K562 (cell line): ENCODE data around the gene RBM19. TPM values are rescaled to one million over a fixed set of nuclear protein-coding genes. Genes with fewer than 3 reads are reported as not detected.

Source experiments
- ATAC-seq: fragments of 200-7000 bp; cut with Tn5 transposase; 3 replicates; pipeline ENCODE4 v1.9.1; 2020; ENCODE audit warnings: moderate library complexity
- BruUV-seq: library from RNA; stranded (reverse); fragments of 400-500 nt; replicated peaks from 2 replicates; lab custom pipeline; 2021; lab: Mats Ljungman, UMichigan
- CTCF ChIA-PET: fragments of 300-600 bp; formaldehyde crosslinking; extraction: SDS; loops from one replicate; lab custom pipeline; 2021; ENCODE audit warnings: low intra/inter-chr PET ratio; lab: Yijun Ruan, JAX
- POLR2A ChIA-PET: fragments of 300-600, 350-650 bp; sonication (Branson Sonifier 250); formaldehyde crosslinking; extraction: SDS; loops from one replicate; lab custom pipeline; 2021; ENCODE audit warnings: antibody characterized with exemption, inconsistent platforms; lab: Yijun Ruan, JAX
- DNase-seq, 4 experiments: peaks; one replicate each; pipeline versions ENCODE4 v3.0.0 to v3.0.0-alpha.2; 2011 to 2018; ENCODE audit warnings: low spot score in 3 of 4, mixed read lengths in 3 of 4; ENCODE audit errors: extremely low read depth in 1 of 4
- FAIRE-seq: peaks from 2 replicates; lab custom pipeline; 2011; peaks lifted over from hg19 to GRCh38; lab: Jason Lieb, UNC
- H2AFZ ChIP-seq: 2 replicates; pipeline ENCODE4 v1.6.0; 2011; ENCODE audit warnings: low read depth, low read length, control low read depth, inconsistent platforms
- H3K27ac ChIP-seq: fragments of 200-600 bp; 3 replicates; pipeline ENCODE4 v1.8.0; 2011; ENCODE audit warnings: low read depth, mild to moderate bottlenecking, control low read depth, inconsistent platforms, low read length, moderate library complexity, mixed read lengths; ENCODE audit errors: extremely low read depth
- H3K27me3 ChIP-seq, 2 experiments: fragments of 300-600 bp in 1 of 2; 2 replicates in 1 of 2; 3 replicates in 1 of 2; pipeline versions ENCODE4 v1.6.0 to v1.8.0; 2011; ENCODE audit warnings: inconsistent platforms in 2 of 2, low read length in 2 of 2, mild to moderate bottlenecking in 1 of 2, mixed read lengths in 1 of 2, moderate library complexity in 1 of 2; ENCODE audit not compliant: control insufficient read depth in 2 of 2, insufficient read depth in 2 of 2
- H3K36me3 ChIP-seq: fragments of 300-600 bp; 3 replicates; pipeline ENCODE4 v1.8.0; 2011; ENCODE audit warnings: mild to moderate bottlenecking, low read length, inconsistent platforms; ENCODE audit not compliant: control insufficient read depth, insufficient read depth
- H3K4me1 ChIP-seq, 2 experiments: fragments of 200-600 bp in 1 of 2; replicated peaks in 1 of 2; 2 replicates in 1 of 2; 3 replicates in 1 of 2; pipeline versions ENCODE4 v1.5.1 to v1.8.0; 2011; ENCODE audit warnings: inconsistent platforms in 2 of 2, low read length in 2 of 2, mild to moderate bottlenecking in 1 of 2, mixed read lengths in 1 of 2, moderate library complexity in 1 of 2; ENCODE audit not compliant: control insufficient read depth in 2 of 2, insufficient read depth in 2 of 2
- H3K4me2 ChIP-seq: 2 replicates; pipeline ENCODE4 v1.6.1; 2011; ENCODE audit warnings: low read length, control low read depth, inconsistent platforms, mixed read lengths; ENCODE audit not compliant: insufficient read depth
- H3K4me3 ChIP-seq: fragments of 200-600 bp; sonication (generic), shearing (Covaris generic); 2 replicates; pipeline ENCODE4 v1.5.1; 2016; ENCODE audit warnings: control low read depth, inconsistent platforms
- H3K79me2 ChIP-seq: fragments of 200-600 bp; 3 replicates; pipeline ENCODE4 v1.8.0; 2011; ENCODE audit warnings: low read length, inconsistent platforms; ENCODE audit not compliant: control insufficient read depth, insufficient read depth
- H3K9ac ChIP-seq, 2 experiments: 2 replicates each; pipeline versions ENCODE4 v1.6.0 to v1.6.1; 2011; ENCODE audit warnings: low read depth in 2 of 2, low read length in 2 of 2, control low read depth in 1 of 2, inconsistent platforms in 1 of 2, mild to moderate bottlenecking in 1 of 2, mixed read lengths in 1 of 2; ENCODE audit not compliant: insufficient read depth in 1 of 2
- H3K9me1 ChIP-seq: one replicate; pipeline ENCODE4 v1.6.0; 2011; ENCODE audit warnings: inconsistent platforms, mild to moderate bottlenecking, low read length, moderate library complexity; ENCODE audit not compliant: control insufficient read depth, insufficient read depth
- H3K9me3 ChIP-seq: replicated peaks from 2 replicates; pipeline ENCODE4 v1.5.1; 2011; ENCODE audit warnings: low read depth, low read length, inconsistent platforms; ENCODE audit not compliant: control insufficient read depth, insufficient read depth
- H4K20me1 ChIP-seq: replicated peaks from 2 replicates; pipeline ENCODE4 v1.6.1; 2011; ENCODE audit warnings: low read length, inconsistent platforms, mixed read lengths; ENCODE audit not compliant: control insufficient read depth, insufficient read depth
- CREBBP ChIP-seq: IDR thresholded peaks from one replicate; pipeline ENCODE4 v1.6.1; 2012; ENCODE audit warnings: low read depth, mild to moderate bottlenecking, control low read depth, inconsistent platforms, low read length
- CXXC5 ChIP-seq: fragments of 250-450 bp; sonication (Bioruptor Pico); IDR thresholded peaks from 2 replicates; pipeline ENCODE4 v1.8.0; 2022; ENCODE audit warnings: inconsistent platforms, mild to moderate bottlenecking, moderate library complexity
- EGR1 ChIP-seq: fragments of 450-650 bp; conservative IDR thresholded peaks from 2 replicates; pipeline ENCODE4 v1.6.1; 2017; ENCODE audit warnings: mild to moderate bottlenecking
- HEY1 ChIP-seq: fragments of 250-450 bp; sonication (Bioruptor Pico); IDR thresholded peaks from 2 replicates; pipeline ENCODE4 v1.5.0; 2020; ENCODE audit warnings: mild to moderate bottlenecking, moderate library complexity, borderline replicate concordance
- KLF1 ChIP-seq: fragments of 450-650 bp; IDR thresholded peaks from 2 replicates; pipeline ENCODE4 v1.6.1; 2016; ENCODE audit warnings: missing genetic modification characterization, missing compliant biosample characterization
- PHB ChIP-seq: fragments of 250-450 bp; sonication (Bioruptor Pico); IDR thresholded peaks from 2 replicates; pipeline ENCODE4 v1.5.0; 2021
- WGBS: fragments of 100-300 bp; shearing (Covaris generic); methylation state at CpG from one replicate; pipeline ENCODE4 v1.1.6; 2016; ENCODE audit warnings: low coverage, mixed read lengths; ENCODE audit not compliant: insufficient coverage; ENCODE audit errors: missing lambda C conversion rate; 5-methylcytosine and 5-hydroxymethylcytosine counted together
- in situ Hi-C: fragments of 300-500 bp; cut with MboI; formaldehyde crosslinking; loops from 4 replicates; pipeline ENCODE4 v1.15.0; 2018; ENCODE audit warnings: inconsistent platforms, mixed read lengths
- intact Hi-C: fragments of 100-400 bp; cut with micrococcal nuclease; formaldehyde crosslinking; loops from 2 replicates; pipeline ENCODE4 v1.14.2; 2022
- polyA plus RNA-seq, 8 experiments: library from polyadenylated mRNA; depleted of rRNA in 4 of 8; stranded (reverse) in 5 of 8; unstranded in 3 of 8; fragments of >200 nt; fragmentation: Nextera tagmentation in 2 of 8; fragmentation: Illumina TruSeq in 1 of 8; extraction: Ambion mirVana in 2 of 8; extraction: Trizol in 1 of 8; gene quantifications; 2 replicates each; pipeline versions ENCODE4 v1.2.1 to v1.2.3, GENCODE V29; 2011 to 2014; ENCODE audit warnings: inconsistent platforms in 1 of 8, missing spikeins in 1 of 8
- total RNA-seq, 7 experiments: library from RNA; depleted of rRNA in 6 of 7; stranded (reverse); fragments of >200 nt in 6 of 7; fragmentation: Illumina TruSeq in 2 of 7; extraction: Trizol in 2 of 7; gene quantifications; 2 replicates each; pipeline versions ENCODE4 v1.2.1 to v1.2.3, GENCODE V29; 2011 to 2021; ENCODE audit warnings: low replicate concordance in 1 of 7
- TF ChIP-seq, protein P1 (sequence below): fragments of 450-650 bp; IDR thresholded peaks from 2 replicates; pipeline ENCODE4 v1.6.1; 2017; ENCODE audit warnings: mild to moderate bottlenecking, moderate library complexity

RBM19 gene
- total and polyA plus RNA-seq, 9 of the 15 experiments (the other 6 are each of a cell fraction or from before 2014, with no cell fraction given) = 16.0 to 58.4 (median 37.9) TPM

DNA sequence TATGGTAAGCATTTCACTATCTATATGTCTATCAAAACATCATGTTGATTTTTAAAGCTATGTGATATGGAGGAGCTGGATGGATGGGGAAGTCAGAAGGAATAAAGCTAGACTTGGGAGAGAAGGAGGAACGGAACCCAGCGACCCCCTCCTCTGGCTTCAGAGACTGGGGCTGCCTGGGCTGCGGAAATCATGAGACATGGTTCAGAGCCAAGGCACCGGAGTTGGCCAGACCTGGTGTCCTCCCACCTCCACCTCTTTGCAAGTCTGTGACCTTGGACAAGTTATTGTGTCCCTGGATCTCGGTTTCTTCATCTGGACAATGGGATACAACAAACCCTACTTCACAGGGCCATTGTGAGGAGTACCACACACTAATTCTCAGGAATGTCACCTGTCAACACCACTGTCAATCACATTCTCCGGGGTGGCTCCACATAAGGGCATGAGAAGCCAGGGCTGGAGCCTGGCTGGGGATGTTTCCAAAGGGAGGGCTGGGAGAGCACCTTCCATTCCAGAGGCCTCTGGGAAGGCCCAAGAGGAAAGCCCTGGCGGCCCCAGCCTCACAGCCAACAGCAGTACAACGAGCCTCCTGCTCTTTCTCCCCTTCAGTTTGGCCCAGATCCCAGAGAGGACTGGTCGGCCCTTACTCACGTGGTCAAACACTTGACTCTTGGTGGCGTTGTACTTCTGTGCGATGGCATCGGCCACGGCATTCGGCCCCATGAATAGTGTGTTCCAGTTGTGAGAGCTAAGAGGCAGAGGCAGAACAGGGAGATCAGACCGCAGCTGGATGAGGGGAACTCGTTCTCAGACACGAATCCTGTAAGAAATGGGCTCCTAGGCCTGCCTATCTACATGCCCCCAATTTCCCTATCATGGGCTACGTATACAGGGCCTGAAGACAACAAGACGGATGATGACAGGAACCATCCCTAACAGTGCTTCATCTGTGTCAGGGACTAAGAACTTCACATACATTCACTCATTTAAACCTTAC lies 20.7 kb downstream of the RBM19 start:
- Histone ChIP-seq H2AFZ (no peak overlapping the region), H3K4me1 (peaks cover 0 to 3% of the 10 kb centered on the region in 2 experiments; a peak in 1 of 5 replicates), H3K9me3 (no peaks in the 10 kb centered on the region), H4K20me1 (peaks cover 3% of the 10 kb centered on the region; the same call in 1 of the 2 replicates), H3K27ac (no peak overlapping the region), H3K79me2 (no peaks in the 10 kb centered on the region), H3K4me2 (no peak overlapping the region), H3K27me3 (no peaks in the 10 kb centered on the region), H3K9me1 (no peaks in the 10 kb centered on the region), H3K9ac (no peak overlapping the region; a peak in 1 of 4 replicates), H3K36me3 (peaks cover 91% of the 10 kb centered on the region), H3K4me3 (no peak overlapping the region)
- BruUV-seq = no TSS peak
- TF ChIP-seq, protein P1, sequence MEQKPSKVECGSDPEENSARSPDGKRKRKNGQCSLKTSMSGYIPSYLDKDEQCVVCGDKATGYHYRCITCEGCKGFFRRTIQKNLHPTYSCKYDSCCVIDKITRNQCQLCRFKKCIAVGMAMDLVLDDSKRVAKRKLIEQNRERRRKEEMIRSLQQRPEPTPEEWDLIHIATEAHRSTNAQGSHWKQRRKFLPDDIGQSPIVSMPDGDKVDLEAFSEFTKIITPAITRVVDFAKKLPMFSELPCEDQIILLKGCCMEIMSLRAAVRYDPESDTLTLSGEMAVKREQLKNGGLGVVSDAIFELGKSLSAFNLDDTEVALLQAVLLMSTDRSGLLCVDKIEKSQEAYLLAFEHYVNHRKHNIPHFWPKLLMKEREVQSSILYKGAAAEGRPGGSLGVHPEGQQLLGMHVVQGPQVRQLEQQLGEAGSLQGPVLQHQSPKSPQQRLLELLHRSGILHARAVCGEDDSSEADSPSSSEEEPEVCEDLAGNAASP = no peak
- TF ChIP-seq EGR1 = no peak
- TF ChIP-seq KLF1 = no peak
- no peak for TF ChIP-seq PHB (CRISPR knock-in tag)
- TF ChIP-seq HEY1 (CRISPR knock-in tag) = no peak
- TF ChIP-seq CREBBP = no peak
- no peak for TF ChIP-seq CXXC5 (CRISPR knock-in tag)
- ChIA-PET POLR2A (no interaction called here), CTCF (no interaction called here)
- DNase-seq = no peak
- no peak for ATAC-seq
- in situ Hi-C loops (no loop called here), intact Hi-C loops (no loop called here)
- no peak for FAIRE-seq
- 89% methylated on average over 20 of the region's 20 CpGs for WGBS
